SK-N-SH (cell line): Measurements from ENCODE around the gene ENTPD3. TPM values are rescaled to one million over a fixed set of nuclear protein-coding genes. Genes with fewer than 3 reads are reported as not detected.
A peak's percentile ranks its signal among the peaks of the same experiment; 100 is the strongest.

Experiments
- CTCF ChIA-PET: fragments of 300-600, 350-600 bp; formaldehyde crosslinking; extraction: SDS; loops from one replicate; lab custom pipeline; 2021; lab: Yijun Ruan, JAX
- POLR2A ChIA-PET: fragments of 350-600 bp; sonication (Branson Sonifier 250); formaldehyde crosslinking; extraction: SDS; loops from one replicate; lab custom pipeline; 2020; ENCODE audit warnings: antibody characterized with exemption, inconsistent platforms; lab: Yijun Ruan, JAX
- DNase-seq: peaks from one replicate; pipeline ENCODE4 v3.0.0; 2012
- H2AFZ ChIP-seq: fragments of 200-600 bp; sonication (generic); 2 replicates; pipeline ENCODE4 v1.8.1; 2016; ENCODE audit warnings: antibody characterized with exemption, mild to moderate bottlenecking, low read depth
- H3F3A ChIP-seq: fragments of 200-600 bp; sonication (generic); replicated peaks from 2 replicates; pipeline ENCODE3; 2016; ENCODE audit warnings: antibody characterized with exemption, mild to moderate bottlenecking; ENCODE audit not compliant: insufficient read depth
- H3K27ac ChIP-seq, 2 experiments: fragments of 200-500 bp in 1 of 2; fragments of 200-600 bp in 1 of 2; sonication (Bioruptor generic) in 1 of 2; sonication (generic), shearing (Covaris generic) in 1 of 2; 2 replicates each; pipeline versions ENCODE4 v1.5.1 to v1.6.1; 2014 to 2016; ENCODE audit warnings: low read depth in 2 of 2, inconsistent platforms in 1 of 2, low read length in 1 of 2, mild to moderate bottlenecking in 1 of 2, mixed read lengths in 1 of 2
- H3K27me3 ChIP-seq: fragments of 200-600 bp; sonication (generic), shearing (Covaris generic); 2 replicates; pipeline ENCODE4 v1.6.1; 2016; ENCODE audit warnings: mixed run types; ENCODE audit not compliant: insufficient read depth
- H3K36me3 ChIP-seq, 2 experiments: fragments of 200-500 bp in 1 of 2; fragments of 200-600 bp in 1 of 2; sonication (Bioruptor generic) in 1 of 2; sonication (generic) in 1 of 2; replicated peaks in 1 of 2; 2 replicates each; pipeline versions ENCODE3 to v1.5.1; 2014 to 2016; ENCODE audit warnings: low read length in 1 of 2, mild to moderate bottlenecking in 1 of 2; ENCODE audit not compliant: insufficient read depth in 2 of 2, control insufficient read depth in 1 of 2
- H3K4me1 ChIP-seq, 2 experiments: fragments of 200-500 bp in 1 of 2; fragments of 200-600 bp in 1 of 2; sonication (Bioruptor generic) in 1 of 2; sonication (generic), shearing (Covaris generic) in 1 of 2; 2 replicates each; pipeline versions ENCODE4 v1.5.1 to v1.6.1; 2014 to 2016; ENCODE audit warnings: low read depth in 1 of 2, low read length in 1 of 2, mixed run types in 1 of 2; ENCODE audit not compliant: insufficient read depth in 2 of 2, control insufficient read depth in 1 of 2
- H3K4me2 ChIP-seq: fragments of 200-600 bp; sonication (generic), shearing (Covaris generic); 2 replicates; pipeline ENCODE4 v1.6.1; 2017; ENCODE audit warnings: mixed run types
- H3K4me3 ChIP-seq, 2 experiments: fragments of 200-500 bp in 1 of 2; fragments of 200-600 bp in 1 of 2; sonication (Bioruptor generic) in 1 of 2; sonication (generic), shearing (Covaris generic) in 1 of 2; 2 replicates each; pipeline versions ENCODE4 v1.5.1 to v1.8.1; 2014 to 2016; ENCODE audit warnings: low read depth in 2 of 2, inconsistent platforms in 1 of 2, low read length in 1 of 2, mild to moderate bottlenecking in 1 of 2, mixed read lengths in 1 of 2, moderate library complexity in 1 of 2
- H3K79me2 ChIP-seq: fragments of 200-600 bp; sonication (generic); 2 replicates; pipeline ENCODE4 v1.8.1; 2017; ENCODE audit warnings: mild to moderate bottlenecking; ENCODE audit not compliant: insufficient read depth
- H3K9ac ChIP-seq: fragments of 200-600 bp; sonication (generic); 2 replicates; pipeline ENCODE4 v1.6.1; 2017; ENCODE audit warnings: mixed run types
- H3K9me2 ChIP-seq: fragments of 200-600 bp; sonication (generic); 2 replicates; pipeline ENCODE4 v1.6.1; 2017; ENCODE audit warnings: mixed run types
- H3K9me3 ChIP-seq: fragments of 200-600 bp; sonication (generic); 2 replicates; pipeline ENCODE4 v1.6.1; 2017; ENCODE audit warnings: mixed run types, mild to moderate bottlenecking, moderate library complexity
- H4K20me1 ChIP-seq: fragments of 200-600 bp; sonication (generic); 2 replicates; pipeline ENCODE4 v1.6.1; 2017; ENCODE audit warnings: mild to moderate bottlenecking, mixed run types; ENCODE audit not compliant: insufficient read depth
- CHD2 ChIP-seq: fragments of 150-350 bp; IDR thresholded peaks from 2 replicates; pipeline ENCODE4 v1.6.1; 2018; ENCODE audit warnings: low read length; ENCODE audit not compliant: partially characterized antibody
- ELF1 ChIP-seq: IDR thresholded peaks from 2 replicates; pipeline ENCODE4 v1.4.0; 2012
- FOSL2 ChIP-seq: IDR thresholded peaks from 2 replicates; pipeline ENCODE4 v1.4.0; 2012; ENCODE audit warnings: low read depth, mild to moderate bottlenecking, moderate library complexity, borderline replicate concordance
- GABPA ChIP-seq: IDR thresholded peaks from 2 replicates; pipeline ENCODE4 v1.4.0; 2012; ENCODE audit warnings: low read depth, mild to moderate bottlenecking
- MAX ChIP-seq: IDR thresholded peaks from 2 replicates; pipeline ENCODE4 v1.4.0; 2012; ENCODE audit warnings: low read depth
- MXI1 ChIP-seq: IDR thresholded peaks from 2 replicates; pipeline ENCODE4 v1.6.1; 2012; ENCODE audit warnings: mild to moderate bottlenecking, low read depth, low read length, improper control_type of control experiment
- NRF1 ChIP-seq: IDR thresholded peaks from 2 replicates; pipeline ENCODE4 v1.6.1; 2012; ENCODE audit warnings: low read depth, mild to moderate bottlenecking, low read length
- POLR2AphosphoS5 ChIP-seq: IDR thresholded peaks from 2 replicates; pipeline ENCODE4 v1.6.1; 2012; ENCODE audit warnings: low read depth, low read length
- REST ChIP-seq: IDR thresholded peaks from 2 replicates; pipeline ENCODE4 v1.6.1; 2012; ENCODE audit warnings: mild to moderate bottlenecking, low read depth, low read length, moderate library complexity
- RFX5 ChIP-seq: IDR thresholded peaks from 2 replicates; pipeline ENCODE4 v1.6.1; 2012; ENCODE audit warnings: mild to moderate bottlenecking, improper control_type of control experiment, low read length
- SIN3A ChIP-seq: IDR thresholded peaks from 2 replicates; pipeline ENCODE4 v1.6.1; 2012; ENCODE audit warnings: low read depth, mild to moderate bottlenecking, low read length, moderate library complexity, borderline replicate concordance
- TAF1 ChIP-seq: IDR thresholded peaks from 2 replicates; pipeline ENCODE4 v1.6.1; 2012; ENCODE audit warnings: low read depth, mild to moderate bottlenecking, low read length, moderate library complexity, borderline replicate concordance
- TCF12 ChIP-seq: IDR thresholded peaks from 2 replicates; pipeline ENCODE4 v1.4.0; 2012
- USF2 ChIP-seq: fragments of 150-350 bp; IDR thresholded peaks from 2 replicates; pipeline ENCODE4 v1.6.1; 2017; ENCODE audit warnings: antibody characterized with exemption, low read length, low read depth, borderline replicate concordance
- YY1 ChIP-seq: IDR thresholded peaks from 2 replicates; pipeline ENCODE4 v1.4.0; 2012; ENCODE audit warnings: low read depth, mild to moderate bottlenecking
- WGBS: methylation state at CpG from one replicate; pipeline ENCODE4 v1.1.6; 2017; ENCODE audit warnings: low lambda C conversion rate; 5-methylcytosine and 5-hydroxymethylcytosine counted together
- polyA plus RNA-seq, 3 experiments: library from polyadenylated mRNA; depleted of rRNA; stranded (reverse); fragments of >200 nt; gene quantifications; 2 replicates each; pipeline ENCODE4 v1.2.3, GENCODE V29; 2012

ENTPD3 gene
- polyA plus RNA-seq, 1 of the 3 experiments (the other 2 are of a cell fraction), result 0.02 TPM

- CTCF ChIA-PET, result interaction anchor here (0.9 to 1.4 kb wide), 3 partner anchors 10 to 129 kb away, joined by 3 to 6 read pairs (median 3); no protein-coding TSS in a partner anchor
- no peaks in the 10 kb centered on the region for H3K27me3 ChIP-seq
- H3K9me2 ChIP-seq, result no peaks in the 10 kb centered on the region
- peak within 1 kb of the TSS; percentile 96 for H3K9ac ChIP-seq
- H3K4me1 ChIP-seq, result peaks cover 0 to 16% of the 10 kb centered on the region in 2 experiments; a peak in 2 of 4 replicates
- DNase-seq, result peak; percentile 94
- WGBS, result 2% methylated on average over 32 of the region's 79 CpGs
- peak within 1 kb of the TSS; percentile 85 to 97 for H3K4me3 ChIP-seq
- peaks cover 49% of the 10 kb centered on the region for H3K79me2 ChIP-seq
- POLR2A ChIA-PET, result interaction anchor here (0.7 to 2.0 kb wide), 9 partner anchors 8 to 129 kb away, joined by 3 to 15 read pairs (median 4); partner anchors contain the start of genes ZNF619, ZNF620 and ZNF621
- H3K4me2 ChIP-seq, result peak within 1 kb of the TSS; percentile 97
- peaks cover 12% of the 10 kb centered on the region for H3F3A ChIP-seq
- no peaks in the 10 kb centered on the region for H3K9me3 ChIP-seq
- H3K27ac ChIP-seq, result peak within 1 kb of the TSS; percentile 79 to 87
- peak within 1 kb of the TSS; percentile 78 for H2AFZ ChIP-seq
- TF ChIP-seq REST (no peak; the same call in 1 of the 2 replicates), TCF12 (peak; percentile 5; the same call in 1 of the 2 replicates), NRF1 (peak; percentile 87), GABPA (0 out of 2 replicates have a peak, but pooled peaks have one; percentile 29), ELF1 (0 out of 2 replicates have a peak, but pooled peaks have one; percentile 7), POLR2AphosphoS5 (peak; percentile 98), USF2 (no peak), MAX (peak; percentile 79), SIN3A (peak; percentile 36; the same call in 1 of the 2 replicates), RFX5 (0 out of 2 replicates have a peak, but pooled peaks have one; percentile 46), YY1 (peak; percentile 96), TAF1 (peak; percentile 95), MXI1 (peak; percentile 90), FOSL2 (no peak), CHD2 (peak; percentile 43)
- TF ChIP-seq, all 33 proteins: peak for 12
- Histone ChIP-seq H4K20me1 (peaks cover 32% of the 10 kb centered on the region), H3K36me3 (peaks cover 29 to 37% of the 10 kb centered on the region in 2 experiments)
These were observed 70.2 kb downstream of the ENTPD3 start, which contains the start of gene RPL14 for GRCh38 chr3:40456940-40457823. Gene RPL14 (plus strand): TSS chr3:40457339. CDS start chr3:40457472, 133 bp downstream.
